Mononuclear cell (primary cell): ENCODE data around the gene CERKL. TPM values are rescaled to one million over a fixed set of nuclear protein-coding genes. Genes with fewer than 3 reads are reported as not detected.

ENCODE experiments used
- H3K27me3 ChIP-seq: 2 replicates; pipeline ENCODE4 v1.6.0; 2011; ENCODE audit warnings: low read length, control low read depth; ENCODE audit not compliant: insufficient read depth
- H3K4me1 ChIP-seq: 2 replicates; pipeline ENCODE4 v1.5.1; 2011; ENCODE audit warnings: mild to moderate bottlenecking, low read length, control low read depth; ENCODE audit not compliant: insufficient read depth
- H3K4me3 ChIP-seq: 2 replicates; pipeline ENCODE4 v1.5.1; 2011; ENCODE audit warnings: mild to moderate bottlenecking, low read length, moderate library complexity
- H3K9me3 ChIP-seq: 2 replicates; pipeline ENCODE4 v1.5.1; 2011; ENCODE audit warnings: low read depth, mild to moderate bottlenecking, control low read depth, low read length
- total RNA-seq: library from RNA; depleted of rRNA; stranded (reverse); fragments of >200 nt; gene quantifications from one replicate; pipeline ENCODE4 v1.2.3, GENCODE V29; 2012

CERKL gene
- total RNA-seq, 1 donor: 0.21 TPM

DNA sequence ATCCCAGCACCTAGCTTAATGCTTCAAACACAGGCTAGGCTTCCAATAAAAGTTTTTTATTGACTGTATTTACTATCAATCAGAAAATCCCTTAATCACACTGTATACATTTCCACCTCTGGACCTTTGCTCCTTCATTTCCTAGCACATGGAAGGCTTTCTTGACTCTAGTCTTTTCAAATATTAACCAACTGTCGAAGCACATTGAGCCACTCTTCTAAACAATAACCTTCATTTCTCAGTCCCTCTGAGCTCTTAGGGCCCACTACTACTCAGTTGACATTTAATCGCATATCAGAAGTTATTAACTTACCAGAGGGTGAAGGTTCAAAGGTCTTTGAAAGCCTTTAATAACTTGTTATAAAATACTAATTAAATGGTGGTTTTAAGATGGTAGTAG lies 37.4 kb downstream of the CERKL start:
- Histone ChIP-seq H3K4me1 (no peaks in the 10 kb centered on the region), H3K9me3 (no peaks in the 10 kb centered on the region), H3K27me3 (peaks cover 3% of the 10 kb centered on the region), H3K4me3 (no peak overlapping the region)

DNA sequence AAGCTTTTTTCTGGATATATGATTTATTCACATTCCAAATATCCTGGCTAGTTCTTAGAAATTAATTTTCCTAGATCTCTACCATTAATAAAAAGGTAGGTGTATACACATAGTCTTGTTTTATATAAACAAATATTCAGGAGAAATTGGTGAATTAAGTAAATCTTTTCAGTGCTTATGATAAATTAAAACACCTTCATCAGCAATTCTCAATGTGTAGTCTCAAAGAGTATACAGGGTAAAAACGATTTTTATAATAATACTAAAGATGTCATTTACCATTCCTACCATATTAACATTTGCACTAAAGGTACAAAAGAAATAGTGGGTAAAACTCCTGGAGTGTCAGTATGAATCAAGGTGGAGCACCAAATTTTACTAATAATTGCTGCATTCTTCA lies 40.2 kb downstream of the CERKL start:
- Histone ChIP-seq H3K9me3 (no peaks in the 10 kb centered on the region), H3K4me1 (no peaks in the 10 kb centered on the region), H3K27me3 (no peaks in the 10 kb centered on the region), H3K4me3 (no peak overlapping the region)

DNA sequence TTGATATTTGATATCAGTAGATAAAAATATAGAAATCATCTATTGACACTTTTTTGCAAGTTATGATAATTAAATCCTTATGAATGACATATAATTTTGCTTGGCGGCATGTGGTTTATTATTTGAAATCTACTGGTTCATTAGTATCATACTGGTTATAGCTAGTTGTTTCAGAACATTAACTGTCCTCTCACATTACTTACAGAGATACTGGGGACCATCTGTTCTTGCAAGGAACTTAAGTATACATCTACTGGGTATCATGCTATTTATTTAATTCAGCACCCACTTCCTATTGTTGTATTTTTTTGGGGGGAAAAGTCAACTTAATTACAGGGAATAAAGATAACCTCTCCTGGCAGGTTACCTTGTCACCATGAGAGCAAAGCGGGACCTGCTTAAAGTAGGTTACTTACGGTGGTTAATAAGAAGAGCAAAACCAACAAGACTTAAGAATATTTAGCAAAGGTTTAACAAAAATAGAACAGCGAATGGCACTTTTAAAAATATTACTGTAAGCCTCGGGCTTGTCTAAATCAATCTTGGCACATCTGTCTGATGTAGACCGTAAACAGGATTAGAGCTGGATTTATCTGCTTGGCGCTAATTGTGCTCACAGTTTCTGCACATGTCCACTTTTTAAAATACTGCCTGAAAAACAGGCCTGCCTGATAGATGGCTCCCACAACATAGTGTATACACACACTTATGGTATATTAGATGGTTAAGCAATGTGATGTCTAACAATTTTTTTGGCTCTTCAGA lies 41.8 kb downstream of the CERKL start:
- Histone ChIP-seq H3K4me1 (no peaks in the 10 kb centered on the region), H3K9me3 (no peaks in the 10 kb centered on the region), H3K4me3 (no peak overlapping the region), H3K27me3 (no peaks in the 10 kb centered on the region)

GRCh38 chr2:181613241-181613640 lies 43.7 kb downstream of the CERKL start:
- Histone ChIP-seq H3K27me3 (no peaks in the 10 kb centered on the region), H3K4me1 (no peaks in the 10 kb centered on the region), H3K4me3 (no peak overlapping the region), H3K9me3 (no peaks in the 10 kb centered on the region)

- H3K27me3 ChIP-seq: no peaks in the 10 kb centered on the region
- no peak overlapping the region for H3K4me3 ChIP-seq
- no peaks in the 10 kb centered on the region for H3K4me1 ChIP-seq
- H3K9me3 ChIP-seq: no peaks in the 10 kb centered on the region
These were observed 49.0 kb downstream of the CERKL start for GRCh38 chr2:181607629-181608590.

GRCh38 chr2:181605889-181606837 lies 50.7 kb downstream of the CERKL start:
- no peaks in the 10 kb centered on the region for H3K27me3 ChIP-seq
- no peaks in the 10 kb centered on the region for H3K9me3 ChIP-seq
- no peak overlapping the region for H3K4me3 ChIP-seq
- no peaks in the 10 kb centered on the region for H3K4me1 ChIP-seq

GRCh38 chr2:181602017-181602416 lies 54.9 kb downstream of the CERKL start:
- Histone ChIP-seq H3K9me3 (no peaks in the 10 kb centered on the region), H3K27me3 (no peaks in the 10 kb centered on the region), H3K4me3 (no peak overlapping the region), H3K4me1 (no peaks in the 10 kb centered on the region)

DNA sequence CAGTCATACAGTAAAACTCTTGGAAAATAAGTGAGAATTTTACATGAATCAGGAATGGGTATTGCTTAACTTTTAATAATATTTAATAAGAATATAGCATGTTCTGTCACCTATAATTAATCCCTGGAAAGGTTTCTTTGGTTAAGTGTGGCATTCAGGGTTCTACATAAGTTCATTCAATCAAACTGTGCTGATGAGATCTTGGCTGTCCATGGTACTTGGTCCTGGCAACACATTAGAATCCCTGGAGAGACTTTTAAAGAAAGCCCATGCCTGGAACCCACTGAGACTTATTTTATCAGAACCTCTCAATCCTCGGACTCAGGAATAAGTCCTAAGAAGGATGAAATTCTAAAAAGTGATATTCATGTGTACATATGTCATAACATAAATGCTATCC lies 60.3 kb downstream of the CERKL start:
- no peak overlapping the region for H3K4me3 ChIP-seq

GRCh38 chr2:181594322-181594721 lies 62.6 kb downstream of the CERKL start:
- H3K4me1 ChIP-seq: no peaks in the 10 kb centered on the region
- no peaks in the 10 kb centered on the region for H3K9me3 ChIP-seq
- no peaks in the 10 kb centered on the region for H3K27me3 ChIP-seq
- H3K4me3 ChIP-seq: no peak overlapping the region

More for the DNA sequence above, 60.3 kb downstream of the CERKL start:
- Histone ChIP-seq H3K9me3 (no peaks in the 10 kb centered on the region), H3K27me3 (no peaks in the 10 kb centered on the region), H3K4me1 (no peaks in the 10 kb centered on the region)

- Histone ChIP-seq H3K27me3 (no peaks in the 10 kb centered on the region), H3K4me3 (no peak overlapping the region), H3K9me3 (no peaks in the 10 kb centered on the region), H3K4me1 (peaks cover 3% of the 10 kb centered on the region)
These were observed 67.1 kb downstream of the CERKL start for GRCh38 chr2:181589779-181590178.

GRCh38 chr2:181588546-181588945 lies 68.4 kb downstream of the CERKL start:
- Histone ChIP-seq H3K4me1 (peaks cover 3% of the 10 kb centered on the region), H3K27me3 (no peaks in the 10 kb centered on the region), H3K4me3 (no peak overlapping the region), H3K9me3 (no peaks in the 10 kb centered on the region)

- H3K4me1 ChIP-seq: peaks cover 3% of the 10 kb centered on the region
- H3K9me3 ChIP-seq: no peaks in the 10 kb centered on the region
- H3K27me3 ChIP-seq: no peaks in the 10 kb centered on the region
- no peak overlapping the region for H3K4me3 ChIP-seq
These were observed 70.3 kb downstream of the CERKL start for GRCh38 chr2:181586569-181587081.

GRCh38 chr2:181585732-181586131 lies 71.2 kb downstream of the CERKL start:
- H3K4me1 ChIP-seq: peaks cover 3% of the 10 kb centered on the region
- H3K4me3 ChIP-seq: no peak overlapping the region
- no peaks in the 10 kb centered on the region for H3K27me3 ChIP-seq
- no peaks in the 10 kb centered on the region for H3K9me3 ChIP-seq

DNA sequence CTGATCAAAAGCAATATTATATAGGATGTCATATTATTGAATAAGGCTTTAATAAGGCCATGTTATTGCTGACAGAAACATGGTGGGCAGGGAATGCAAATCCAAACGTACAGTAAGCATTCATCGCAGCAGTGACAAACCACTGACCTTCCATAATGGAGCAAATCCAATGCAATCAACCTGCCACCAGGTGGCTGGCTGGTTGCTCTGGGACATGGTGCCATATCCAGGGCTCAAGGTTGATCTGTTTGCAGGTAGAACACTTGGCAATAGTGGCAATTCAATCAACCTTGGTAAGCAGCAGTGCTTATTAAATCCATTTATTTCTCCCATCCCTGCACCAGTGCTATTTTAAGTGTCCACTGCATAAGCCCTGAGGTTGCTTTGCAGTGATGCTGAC lies 75.4 kb downstream of the CERKL start:
- Histone ChIP-seq H3K4me3 (no peak overlapping the region), H3K9me3 (no peaks in the 10 kb centered on the region), H3K4me1 (peaks cover 1% of the 10 kb centered on the region), H3K27me3 (no peaks in the 10 kb centered on the region)
